GM19240 (cell line): ENCODE results near the gene SLC37A1.

Experiments used
- DNase-seq: peaks from one replicate; pipeline ENCODE4 v3.0.0; 2011; ENCODE audit warnings: low spot score; ENCODE audit not compliant: insufficient read length

SLC37A1 gene

GRCh38 chr21:42560517-42561179, 47.0 kb downstream of the SLC37A1 start:
- no peak for DNase-seq

DNA sequence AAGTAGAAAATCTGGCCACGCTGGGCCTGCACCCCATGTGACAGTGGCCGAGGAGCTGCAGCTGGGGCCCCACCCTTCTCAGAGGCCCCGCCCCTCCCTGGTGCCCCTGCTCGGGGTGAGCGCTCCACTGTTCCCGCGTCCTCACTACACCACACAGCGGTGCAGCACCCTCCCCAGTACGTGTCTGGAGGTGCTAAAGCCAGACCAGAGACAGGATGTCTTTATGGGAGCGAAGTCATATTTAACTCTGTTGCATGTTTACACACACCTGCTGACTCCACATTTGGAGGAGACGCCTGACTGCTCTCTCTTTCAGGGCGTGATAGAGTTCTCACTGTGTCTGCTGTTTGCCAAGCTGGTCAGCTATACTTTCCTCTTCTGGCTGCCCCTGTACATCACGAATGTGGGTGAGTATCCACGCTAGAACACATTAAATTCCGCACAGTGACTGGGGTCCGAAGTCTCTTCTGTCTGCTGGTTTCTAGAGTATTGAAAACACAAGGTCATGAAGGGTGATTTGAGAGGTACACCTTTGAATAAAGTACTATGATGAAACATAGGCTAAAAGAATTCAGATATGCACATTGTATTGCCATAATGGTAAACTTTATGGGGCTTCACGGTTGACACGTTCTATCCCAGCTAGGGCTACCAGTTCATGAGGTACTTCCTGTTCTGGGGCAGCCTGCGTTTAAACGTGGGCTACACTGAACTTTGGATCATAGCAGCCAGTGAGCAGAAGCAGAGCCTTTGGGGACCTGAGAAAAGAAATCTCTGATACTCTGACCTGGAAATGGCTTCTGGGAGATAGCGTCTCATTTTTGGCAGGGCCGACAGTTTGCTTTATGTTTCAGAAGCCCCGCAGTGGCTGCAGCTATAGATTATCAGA, 48.4 kb downstream of the SLC37A1 start:
- DNase-seq, result peak; percentile 26

DNA sequence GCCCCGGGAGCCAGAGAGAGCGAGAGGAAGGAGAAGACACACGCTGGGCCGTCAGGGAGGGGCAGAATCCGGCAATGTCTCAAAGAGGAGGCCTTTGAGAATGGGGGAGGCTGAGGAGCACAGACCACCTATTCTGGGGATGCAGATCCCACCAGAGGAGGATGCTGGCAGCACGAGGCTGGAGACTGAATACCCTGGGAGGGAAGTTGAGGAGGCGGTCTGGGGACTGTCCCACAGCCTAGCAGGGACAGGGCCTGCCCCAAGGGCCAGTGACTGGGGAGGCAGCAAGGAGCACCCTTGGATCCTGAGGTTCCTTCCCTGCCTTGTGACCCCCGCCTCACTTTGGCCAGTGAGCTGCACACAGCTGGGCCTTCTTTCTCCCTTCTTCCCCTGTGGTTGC, 49.2 kb downstream of the SLC37A1 start:
- no peak for DNase-seq

GRCh38 chr21:42563261-42563660, 49.6 kb downstream of the SLC37A1 start:
- DNase-seq, result no peak

DNA sequence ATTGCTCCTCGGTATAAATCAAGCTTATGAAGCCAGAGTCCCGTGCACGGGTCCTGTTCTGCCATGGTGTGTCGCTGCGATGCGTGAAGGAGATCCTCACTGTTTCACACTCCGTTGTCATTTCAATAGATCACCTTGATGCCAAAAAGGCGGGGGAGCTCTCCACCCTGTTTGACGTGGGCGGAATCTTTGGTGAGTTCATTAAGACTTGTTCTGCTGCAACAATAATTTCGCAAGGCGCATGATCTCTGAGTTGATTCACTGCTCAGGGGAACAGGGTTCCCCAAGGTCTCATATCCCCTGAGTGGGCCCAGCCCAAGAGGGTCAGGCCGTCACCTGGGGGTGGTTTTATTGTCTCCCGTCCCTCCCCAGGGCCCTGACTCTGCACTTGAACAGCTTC, 50.0 kb downstream of the SLC37A1 start:
- DNase-seq, result no peak

- no peak for DNase-seq
These were observed 50.9 kb downstream of the SLC37A1 start for GRCh38 chr21:42564561-42564971.

DNA sequence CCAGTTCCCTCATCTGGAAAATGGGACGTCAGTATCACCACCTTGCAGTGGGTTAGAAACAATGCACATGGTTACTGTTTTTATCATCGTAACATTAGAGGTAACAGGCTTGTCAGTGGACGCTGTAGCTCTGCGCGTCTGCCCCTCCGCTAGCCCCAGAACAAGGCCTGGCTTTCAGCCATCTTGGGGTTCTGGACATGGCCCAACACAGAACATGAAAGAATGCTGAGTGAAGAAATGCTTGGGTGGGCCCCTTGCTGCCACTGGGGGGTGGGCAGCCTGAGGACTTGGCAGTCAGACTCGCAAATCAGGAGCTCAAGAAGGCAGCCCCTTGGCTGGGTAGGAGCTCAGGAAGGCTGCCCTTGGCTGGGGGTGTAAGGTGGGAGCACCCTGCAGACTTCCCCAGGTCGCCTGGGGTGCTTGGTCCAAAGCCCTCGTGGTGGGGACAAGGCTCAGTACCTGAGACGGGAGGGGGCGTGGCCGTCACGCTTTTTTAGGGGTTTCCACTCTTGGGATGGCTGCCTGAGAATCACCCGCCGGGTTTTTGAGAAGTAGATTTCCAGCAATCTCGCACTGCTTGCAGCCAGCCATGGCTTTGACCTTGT, 51.7 kb downstream of the SLC37A1 start:
- DNase-seq, result no peak

DNA sequence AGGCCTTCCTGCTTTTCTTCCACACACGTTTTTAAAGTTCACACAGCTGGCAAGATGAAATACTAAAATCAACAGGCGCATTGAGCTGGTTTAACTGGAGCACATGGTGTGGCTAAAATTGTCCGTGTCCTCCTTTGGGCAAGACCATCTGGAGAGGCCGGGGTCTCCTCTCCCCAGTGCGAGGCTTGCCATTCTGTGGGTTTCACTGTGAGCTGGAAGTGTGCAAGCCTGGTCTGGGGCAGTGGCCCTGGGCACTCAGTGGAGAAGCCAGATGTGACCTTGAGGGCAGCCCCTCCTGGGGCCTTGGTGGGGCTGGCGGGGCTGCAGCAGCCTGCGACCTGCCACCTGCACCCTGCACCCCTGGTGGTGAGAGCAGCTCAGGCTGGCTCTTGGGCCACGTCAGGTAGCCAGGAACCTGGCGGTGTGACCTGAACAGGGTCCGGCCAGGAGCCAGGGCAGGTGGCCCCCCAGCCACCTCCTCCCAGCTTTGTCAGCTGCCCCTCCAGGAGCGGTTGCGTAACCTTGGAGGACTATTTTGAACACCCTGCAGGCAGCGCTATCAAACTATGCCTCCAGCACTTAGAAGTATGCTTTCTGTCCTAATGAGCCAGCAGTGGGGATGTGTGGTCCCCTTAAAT, 52.4 kb downstream of the SLC37A1 start:
- DNase-seq, result no peak

DNA sequence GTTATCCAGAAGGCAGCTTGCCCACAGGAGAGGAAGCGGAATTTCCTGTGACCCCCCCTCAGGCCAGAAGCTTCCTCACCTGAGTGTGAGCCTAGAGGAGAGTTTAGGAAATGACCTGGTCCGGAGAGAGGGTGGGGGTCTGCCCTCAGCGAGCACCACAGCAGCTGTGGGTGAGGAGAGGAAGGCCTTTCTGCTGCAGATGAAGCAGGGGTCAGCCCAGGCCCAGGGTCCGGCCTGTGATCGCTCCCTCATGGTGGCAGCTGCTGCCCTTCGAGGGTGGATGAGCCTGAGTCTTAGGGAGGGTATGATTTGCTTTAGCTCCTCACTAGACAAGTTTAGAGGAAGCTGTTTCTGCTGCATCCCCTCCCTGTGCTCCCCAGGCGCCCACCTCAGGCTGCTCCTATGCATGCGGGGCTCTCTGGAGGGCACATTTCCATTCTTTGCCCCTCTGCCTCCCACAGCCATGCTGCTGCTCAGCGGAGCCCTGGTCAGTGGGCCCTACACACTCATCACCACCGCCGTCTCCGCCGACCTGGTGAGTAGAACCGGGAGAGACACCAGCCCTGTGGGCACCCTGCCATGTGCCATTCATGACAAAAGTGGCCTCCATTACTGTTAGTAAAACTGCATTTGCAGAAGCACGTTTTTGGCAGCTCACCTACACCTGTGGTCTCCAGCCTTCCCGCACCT, 53.0 kb downstream of the SLC37A1 start:
- DNase-seq, result no peak

GRCh38 chr21:42567214-42567555, 53.5 kb downstream of the SLC37A1 start:
- no peak for DNase-seq

DNA sequence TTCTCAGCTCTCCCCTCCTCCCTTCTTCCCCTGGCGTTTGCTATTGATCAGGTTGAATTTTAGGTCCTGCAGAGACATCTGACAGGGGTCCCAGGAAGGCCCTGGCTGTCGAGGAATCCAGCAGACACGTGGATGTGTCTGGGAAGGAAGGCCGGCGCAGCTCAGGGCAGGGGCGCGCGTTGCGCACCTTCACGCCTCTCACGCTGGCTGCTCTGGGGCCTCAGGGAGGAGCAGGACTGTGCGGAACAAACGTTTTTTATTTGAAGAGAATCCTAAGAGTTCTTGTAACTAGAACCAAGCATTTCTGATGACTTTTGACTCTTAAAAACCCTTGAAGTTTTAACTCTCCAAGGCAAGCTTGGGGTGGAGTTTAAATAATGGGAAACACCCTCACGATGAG, 54.2 kb downstream of the SLC37A1 start:
- DNase-seq, result no peak

DNA sequence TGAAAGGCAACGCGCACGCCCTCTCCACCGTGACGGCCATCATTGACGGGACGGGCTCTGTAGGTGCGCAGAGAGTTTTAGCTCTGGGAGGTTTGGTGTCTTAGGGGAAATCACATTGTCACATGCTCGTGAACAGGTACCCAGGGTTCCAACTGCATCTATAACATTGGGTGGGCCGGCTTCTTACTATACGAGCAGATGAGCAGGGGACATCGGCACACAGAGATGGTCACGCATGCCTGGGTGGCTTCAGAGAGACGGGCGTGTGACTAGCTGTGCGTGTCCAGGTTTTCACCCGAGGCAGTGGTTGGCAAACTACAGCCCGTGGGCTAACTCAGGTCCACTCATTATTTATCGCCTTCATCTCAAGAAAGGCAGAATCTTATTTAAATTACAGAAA, 54.7 kb downstream of the SLC37A1 start:
- DNase-seq, result no peak

DNA sequence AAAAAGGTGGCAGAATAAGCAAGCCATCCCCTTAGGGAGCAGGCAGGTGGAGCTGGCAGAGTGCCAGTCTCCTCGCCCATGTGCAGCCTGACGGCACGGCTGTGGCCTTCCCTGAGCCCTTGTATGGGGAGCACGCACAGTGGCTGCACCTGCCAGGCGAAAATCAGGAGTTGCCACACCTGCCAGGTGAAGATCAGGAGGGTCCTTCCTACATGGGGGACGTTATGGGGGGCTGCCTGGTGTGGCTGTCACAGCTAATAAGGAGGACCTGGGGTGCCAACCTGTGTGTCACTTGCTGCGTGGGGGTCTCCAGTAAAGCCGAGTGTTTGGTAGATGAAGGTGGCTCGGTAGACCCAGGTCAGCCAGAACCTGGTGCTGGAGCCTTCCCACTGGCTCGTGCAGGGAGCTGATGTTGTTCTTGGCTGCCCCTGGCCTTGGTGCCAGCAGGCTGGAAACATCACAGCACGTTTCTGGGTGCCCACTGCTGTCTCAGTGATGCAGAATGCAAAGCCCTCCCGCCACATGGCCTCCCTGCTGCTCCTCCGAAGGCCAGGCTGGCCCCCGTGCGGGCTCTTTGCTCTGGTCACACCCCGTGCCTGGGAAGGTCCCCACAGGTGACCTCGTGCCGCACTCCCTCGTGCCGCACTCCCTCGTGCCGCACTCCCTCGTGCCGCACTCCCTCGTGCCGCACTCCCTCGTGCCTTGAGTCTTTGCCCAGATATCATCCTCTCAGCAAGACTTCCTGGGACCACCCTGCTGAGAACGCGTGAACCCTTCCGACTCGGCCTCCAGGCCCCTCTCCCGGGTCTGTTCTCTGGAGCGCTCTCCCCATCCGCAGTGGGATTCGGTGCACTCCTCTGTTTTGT, 55.4 kb downstream of the SLC37A1 start:
- no peak for DNase-seq

GRCh38 chr21:42569732-42570301, 56.2 kb downstream of the SLC37A1 start:
- DNase-seq, result no peak

DNA sequence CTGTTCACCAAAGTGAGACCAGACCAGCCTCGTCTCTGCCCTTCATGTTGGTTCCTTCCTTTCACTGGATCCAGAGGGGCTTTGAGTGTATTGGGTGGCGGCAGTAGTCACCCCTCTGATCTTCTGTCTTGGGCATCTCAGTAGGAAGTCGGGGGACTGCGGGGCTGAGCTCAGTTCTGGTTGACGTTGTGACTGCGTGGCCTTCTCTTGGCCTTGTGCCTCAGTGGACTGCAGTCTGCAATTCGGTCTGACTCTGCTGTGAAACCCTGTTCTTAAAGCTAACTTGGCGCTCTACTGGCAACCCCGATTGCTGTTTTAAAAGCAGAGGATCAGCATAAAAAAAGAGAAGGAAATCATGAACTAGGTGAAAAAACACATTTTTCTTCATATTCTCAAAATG, 56.7 kb downstream of the SLC37A1 start:
- no peak for DNase-seq

DNA sequence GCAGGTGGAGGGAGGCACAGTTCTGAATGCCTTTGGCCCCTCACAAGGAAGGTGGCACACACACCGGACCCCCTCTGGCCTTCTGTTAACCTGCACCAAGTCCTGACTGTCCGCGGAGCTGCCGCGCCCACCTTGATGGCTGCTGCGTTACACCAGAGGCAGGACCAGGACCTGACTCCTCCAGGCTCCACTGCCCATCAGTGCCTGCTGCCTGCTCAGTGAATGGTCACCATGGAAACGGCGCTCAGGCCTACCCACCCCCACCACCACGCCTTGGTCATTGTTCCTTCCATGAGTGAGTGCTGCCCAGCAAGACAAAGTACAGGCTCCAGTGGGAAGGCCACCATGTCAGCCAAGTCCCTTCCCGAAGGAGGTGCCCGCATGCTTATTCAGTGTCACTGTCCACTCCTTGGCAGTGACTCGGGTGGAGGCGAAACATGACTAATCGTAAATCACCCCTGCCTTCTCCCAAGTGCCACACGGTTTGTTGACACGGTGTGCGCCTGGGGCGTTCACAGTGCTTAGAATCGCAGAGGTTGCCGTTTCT, 57.3 kb downstream of the SLC37A1 start:
- no peak for DNase-seq

DNA sequence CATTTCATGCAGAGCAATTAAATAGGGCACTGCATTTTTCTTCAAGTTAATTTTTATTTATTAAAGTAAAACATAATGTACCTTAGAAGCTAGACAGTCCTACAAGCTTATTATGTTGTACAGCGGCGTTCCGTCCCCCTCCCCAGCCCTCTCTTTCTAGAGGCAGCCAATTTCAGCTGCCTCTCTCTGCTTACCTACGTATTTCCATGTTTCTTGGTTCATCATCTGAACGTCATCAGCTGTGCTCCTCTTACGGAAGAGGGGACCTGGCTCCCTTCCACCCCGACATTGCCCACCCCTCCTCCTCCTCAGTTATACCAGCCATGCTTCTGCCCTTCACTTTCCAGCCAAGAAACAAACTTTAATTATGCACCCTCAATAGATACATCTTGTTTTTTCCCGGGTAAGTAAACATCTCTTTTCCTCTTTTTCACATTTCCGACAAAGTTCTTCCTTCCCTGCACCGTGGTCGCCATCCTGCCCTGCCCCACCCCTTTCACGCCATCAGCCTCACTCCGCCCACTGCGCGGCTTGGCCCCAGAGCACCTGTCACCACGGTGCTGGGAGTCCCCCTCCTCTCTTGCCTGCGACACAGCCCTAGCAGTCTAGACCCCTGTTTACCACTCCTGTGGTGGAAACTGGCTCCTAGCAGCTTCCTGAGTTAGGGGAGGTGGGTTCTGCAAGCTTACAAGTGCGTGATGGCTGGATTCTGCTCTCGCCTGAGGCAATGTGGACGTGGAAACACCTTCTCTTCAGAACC, 57.9 kb downstream of the SLC37A1 start:
- DNase-seq, result no peak

- no peak for DNase-seq
These were observed 59.3 kb downstream of the SLC37A1 start for GRCh38 chr21:42572906-42573495.
